CD4-positive, alpha-beta T cell treated with Interleukin-4 for 4 hours (primary cell): ENCODE results near the gene ART3.
A peak's percentile ranks its signal among the peaks of the same experiment; 100 is the strongest.

ENCODE experiments used
- DNase-seq: peaks from one replicate; pipeline ENCODE4 v3.0.0-alpha.2; 2020

The ART3 gene

DNA sequence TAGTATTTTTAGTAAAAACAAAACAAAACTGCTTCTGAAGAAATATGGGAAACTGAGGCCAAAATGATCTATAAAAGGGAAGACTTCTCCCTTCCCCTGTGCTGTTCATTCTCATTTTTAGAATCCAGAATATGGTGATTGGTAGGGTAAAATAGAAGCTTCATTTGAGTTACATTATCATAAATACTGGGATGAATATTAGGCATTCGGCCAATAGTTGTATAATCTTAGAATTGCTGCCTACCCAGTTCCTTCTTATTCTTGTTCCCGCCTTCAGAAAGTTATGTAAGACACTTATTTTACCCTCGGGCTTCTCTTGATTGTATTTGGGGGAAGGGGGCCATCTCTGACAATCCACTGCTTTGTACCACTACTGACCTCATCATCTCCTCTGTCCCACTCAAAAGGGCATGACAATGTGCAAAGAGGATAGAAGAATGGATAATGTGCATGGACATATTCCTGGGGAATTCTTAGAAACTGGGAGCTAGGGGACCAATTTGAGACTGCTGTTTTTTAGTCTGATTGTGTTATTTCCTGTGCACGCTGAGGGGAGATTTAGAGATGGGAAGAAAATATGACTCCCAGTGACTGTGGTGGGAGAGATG, 588 bp downstream of the ART3 start:
- no peak for DNase-seq

DNA sequence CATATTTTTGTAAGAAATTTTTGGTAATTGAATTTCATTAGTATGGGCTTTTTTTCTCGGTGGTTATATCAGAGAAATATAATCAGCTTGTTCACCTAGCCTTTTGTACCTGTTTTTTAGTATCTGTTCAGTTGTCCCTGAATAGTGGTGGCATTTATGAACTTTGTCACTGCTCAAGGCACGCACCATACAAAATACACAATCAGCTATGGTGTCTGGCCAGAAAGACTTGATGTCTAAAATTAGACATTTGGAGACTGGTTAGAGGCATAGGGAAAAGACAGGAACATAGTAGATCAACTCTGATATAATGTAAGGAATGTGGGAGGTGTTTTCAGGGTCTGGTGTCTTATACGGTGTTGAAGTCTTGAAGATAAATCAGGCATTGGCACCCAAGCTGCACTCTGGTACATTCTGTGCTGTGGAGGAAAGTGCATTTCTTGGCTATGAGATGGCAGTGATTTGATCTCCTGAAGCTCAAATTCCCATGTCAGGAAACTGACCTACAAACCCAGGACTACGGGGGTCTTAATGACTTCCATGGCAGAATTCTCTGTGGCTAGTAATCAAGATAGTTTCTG, 3.6 kb downstream of the ART3 start:
- DNase-seq: no peak

DNA sequence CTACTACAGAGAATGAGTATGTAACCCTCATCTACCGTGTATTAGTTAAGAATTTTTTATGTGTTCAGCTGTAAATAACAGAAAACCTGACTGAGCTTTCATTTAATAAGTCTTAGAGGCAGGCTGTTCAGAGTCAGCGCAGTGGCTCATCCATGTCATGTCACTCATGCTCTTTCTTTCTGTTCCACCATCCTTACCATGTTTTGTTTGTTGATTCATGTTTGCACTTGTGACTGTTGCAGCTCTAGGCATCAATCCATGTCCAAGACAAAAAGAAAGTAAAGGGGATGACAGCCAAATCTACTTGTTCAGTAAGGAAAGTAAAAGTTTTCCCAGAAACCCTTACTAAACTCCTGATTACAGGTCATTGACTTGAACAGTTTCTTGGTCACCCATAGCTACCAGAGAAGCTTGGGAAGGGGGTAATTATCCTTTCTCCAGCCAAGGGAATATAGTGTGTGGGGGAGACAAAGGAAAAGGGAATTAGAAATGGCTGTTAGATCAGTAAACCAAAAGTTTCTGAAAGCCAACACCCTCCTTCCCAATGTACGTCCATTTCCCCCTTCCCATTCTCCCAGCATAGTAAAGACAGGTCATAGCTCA, 9.0 kb downstream of the ART3 start:
- no peak for DNase-seq

- no peak for DNase-seq
These were observed 10.0 kb downstream of the ART3 start for GRCh38 chr4:76084542-76084941.

GRCh38 chr4:76087007-76087769, 12.7 kb downstream of the ART3 start:
- no peak for DNase-seq

- no peak for DNase-seq
These were observed 14.2 kb downstream of the ART3 start for GRCh38 chr4:76088719-76089118.

- DNase-seq: peak; percentile 31
These were observed 15.8 kb downstream of the ART3 start for GRCh38 chr4:76090241-76090691.

- DNase-seq: no peak
These were observed 16.5 kb downstream of the ART3 start for GRCh38 chr4:76091052-76091451.

DNA sequence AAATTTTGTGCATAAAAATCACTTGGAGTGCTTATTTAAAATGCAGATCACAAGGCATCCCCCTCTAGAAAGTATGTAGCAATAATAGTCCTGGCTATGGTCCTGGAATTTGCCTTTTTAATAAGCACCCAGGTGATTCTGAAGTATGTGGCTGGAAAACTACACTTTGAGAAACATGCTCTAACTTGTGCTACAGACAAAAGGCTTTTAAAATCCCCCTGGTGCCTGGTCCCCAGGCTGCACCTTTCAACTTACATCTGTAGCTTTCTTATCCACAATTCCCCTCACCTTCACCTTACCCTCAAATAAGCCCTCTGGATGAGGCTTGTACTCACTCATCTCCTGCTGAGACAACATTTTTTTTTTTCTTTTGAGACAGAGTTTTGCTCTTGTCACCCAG, 21.1 kb downstream of the ART3 start:
- DNase-seq: no peak

GRCh38 chr4:76096076-76096475, 21.6 kb downstream of the ART3 start:
- DNase-seq: no peak

- no peak for DNase-seq
These were observed 31.1 kb downstream of the ART3 start for GRCh38 chr4:76105652-76106051.

DNA sequence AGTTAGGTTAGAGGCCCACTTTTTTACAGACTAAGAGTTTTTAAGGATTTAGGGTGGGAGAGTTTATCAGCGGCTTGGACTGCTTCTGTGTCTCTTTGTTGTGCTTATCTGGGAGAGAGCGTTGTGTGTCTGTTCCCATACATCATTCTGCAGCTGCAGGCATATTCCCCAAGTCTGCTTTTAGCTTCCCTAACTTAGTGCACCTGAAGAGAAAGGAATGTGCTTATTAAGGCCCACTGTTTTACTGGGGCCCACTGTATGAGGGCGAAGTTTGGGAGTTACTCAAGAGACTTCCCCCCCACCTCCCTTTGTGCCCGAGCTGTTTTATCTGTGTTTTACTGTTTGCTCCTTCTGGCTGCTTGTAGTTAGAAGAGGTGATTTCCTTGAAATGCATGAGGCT, 31.9 kb downstream of the ART3 start:
- DNase-seq: no peak

DNA sequence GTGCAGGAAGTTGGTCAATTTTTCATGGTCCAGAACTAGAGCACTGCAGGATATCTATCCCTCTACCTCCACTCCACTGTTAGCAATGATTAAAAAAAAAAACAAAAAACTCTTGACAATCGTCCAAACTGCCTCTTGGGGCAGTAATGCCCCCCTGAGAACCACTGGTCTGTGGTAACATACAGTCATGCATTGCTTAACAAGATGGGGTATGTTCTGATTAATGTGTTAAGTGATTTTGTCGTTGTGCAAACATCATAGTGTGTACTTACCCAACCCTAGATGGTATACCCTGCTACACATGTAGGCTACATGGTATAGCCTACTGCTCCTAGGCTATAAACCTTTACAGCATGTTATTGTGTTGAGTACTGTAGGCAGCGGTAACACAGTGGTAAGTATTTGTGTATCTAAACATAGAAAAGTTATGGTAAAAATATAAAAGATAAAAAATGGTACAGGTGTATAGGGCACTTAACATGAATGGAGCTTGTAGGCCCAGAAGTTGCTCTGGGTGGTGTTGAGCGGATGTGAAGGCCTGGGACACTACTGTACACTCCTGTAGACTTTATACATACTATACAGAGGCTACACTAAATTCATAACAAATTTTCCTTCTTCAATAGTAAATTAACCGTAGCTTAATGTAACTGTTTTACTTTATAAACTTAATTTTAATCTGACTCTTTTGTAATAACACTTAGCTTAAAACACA, 34.1 kb downstream of the ART3 start:
- no peak for DNase-seq

- no peak for DNase-seq
These were observed 42.3 kb downstream of the ART3 start for GRCh38 chr4:76116821-76117220.

- DNase-seq: no peak
These were observed 43.0 kb downstream of the ART3 start for GRCh38 chr4:76117536-76117935.

DNA sequence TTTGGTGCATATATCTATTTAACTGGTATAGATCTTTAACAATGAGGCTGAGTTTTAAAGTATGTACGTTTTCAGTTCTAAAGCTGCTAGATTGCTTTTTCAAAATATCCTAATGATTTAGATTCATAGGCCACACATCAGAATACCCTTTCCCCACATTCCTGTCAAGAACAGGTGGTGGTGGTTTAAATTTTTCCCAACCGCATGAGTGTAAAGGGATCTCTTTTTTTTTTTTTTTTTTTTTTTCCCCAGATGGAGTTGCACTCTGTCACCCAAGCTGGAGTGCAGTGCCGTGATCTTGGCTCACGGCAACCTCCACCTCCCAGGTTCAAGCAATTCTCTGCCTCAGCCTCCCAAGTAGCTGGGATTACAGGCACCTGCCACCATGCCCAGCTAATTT, 45.7 kb downstream of the ART3 start:
- DNase-seq: no peak

DNA sequence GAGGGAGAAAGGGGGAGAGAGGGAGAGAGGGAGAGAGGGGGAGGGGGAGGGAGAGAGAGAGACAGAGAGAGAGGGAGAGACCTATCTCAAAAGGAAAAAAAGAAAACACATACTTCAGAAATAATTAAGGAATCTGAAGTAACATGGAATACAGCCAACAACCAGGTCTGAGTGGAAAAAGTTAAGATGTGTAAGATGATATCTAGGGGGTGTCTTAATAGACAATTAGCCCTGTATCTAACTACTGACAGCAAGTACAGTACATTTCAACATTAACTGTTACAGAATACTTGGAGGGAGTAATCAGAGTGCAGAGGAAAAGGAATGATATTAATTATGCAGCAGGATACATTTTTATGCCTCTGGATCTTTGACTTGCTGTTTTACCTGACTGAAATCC, 51.3 kb downstream of the ART3 start:
- no peak for DNase-seq

GRCh38 chr4:76127754-76128153, 53.2 kb downstream of the ART3 start:
- no peak for DNase-seq

DNA sequence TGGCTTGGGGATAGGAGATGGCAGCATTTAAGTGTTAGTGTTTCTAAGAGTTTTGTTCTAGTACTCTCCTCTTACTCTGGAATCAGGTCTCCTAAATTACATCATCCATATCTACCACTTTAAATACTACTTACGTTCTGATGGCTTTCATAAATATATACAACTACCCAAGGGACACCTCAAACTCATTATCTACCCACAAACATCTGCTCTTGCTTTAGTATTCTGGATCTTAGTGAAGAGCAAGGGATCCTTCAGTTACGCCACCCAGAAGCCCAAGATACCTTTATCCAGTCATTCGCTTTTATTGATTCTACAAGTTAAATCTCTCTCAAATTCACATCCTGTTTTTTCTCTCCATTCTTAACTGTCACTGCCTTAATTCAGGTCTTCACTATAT, 66.7 kb downstream of the ART3 start:
- no peak for DNase-seq

- no peak for DNase-seq
These were observed 70.0 kb downstream of the ART3 start for GRCh38 chr4:76144546-76144945.

DNA sequence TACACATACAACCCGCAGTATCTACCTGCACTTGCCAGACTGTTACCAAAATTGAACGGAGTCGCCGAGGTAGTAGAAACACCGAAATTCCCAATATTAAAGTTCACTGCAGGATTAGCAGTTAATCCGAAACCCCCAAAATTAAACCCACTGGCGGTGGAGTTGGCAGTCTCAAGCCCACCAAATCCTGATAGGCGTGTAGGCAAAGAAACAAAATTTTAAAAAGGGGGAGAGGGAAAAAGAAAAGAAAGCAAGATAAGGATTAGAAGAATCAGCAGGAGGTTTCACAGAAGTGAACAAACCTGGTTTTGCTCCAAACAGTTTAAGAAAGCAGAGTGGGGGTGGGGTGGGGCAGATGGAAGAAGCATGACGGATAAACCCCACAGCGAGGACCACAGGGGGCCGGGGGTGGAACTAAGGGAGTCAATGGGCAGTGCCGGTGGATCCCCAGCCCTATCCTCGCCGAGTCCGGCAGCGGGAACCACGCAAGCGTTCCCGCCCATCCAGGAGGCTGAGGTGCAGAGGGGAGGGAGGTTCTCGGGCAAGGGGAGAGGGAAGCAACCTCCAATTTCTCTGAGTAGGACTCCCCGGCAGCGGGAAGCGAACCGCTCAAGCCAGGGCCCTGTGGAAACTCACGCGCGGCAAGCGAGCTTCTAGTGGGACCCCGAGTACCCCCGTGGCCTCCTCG, 73.1 kb downstream of the ART3 start:
- peak; percentile 17 for DNase-seq

DNA sequence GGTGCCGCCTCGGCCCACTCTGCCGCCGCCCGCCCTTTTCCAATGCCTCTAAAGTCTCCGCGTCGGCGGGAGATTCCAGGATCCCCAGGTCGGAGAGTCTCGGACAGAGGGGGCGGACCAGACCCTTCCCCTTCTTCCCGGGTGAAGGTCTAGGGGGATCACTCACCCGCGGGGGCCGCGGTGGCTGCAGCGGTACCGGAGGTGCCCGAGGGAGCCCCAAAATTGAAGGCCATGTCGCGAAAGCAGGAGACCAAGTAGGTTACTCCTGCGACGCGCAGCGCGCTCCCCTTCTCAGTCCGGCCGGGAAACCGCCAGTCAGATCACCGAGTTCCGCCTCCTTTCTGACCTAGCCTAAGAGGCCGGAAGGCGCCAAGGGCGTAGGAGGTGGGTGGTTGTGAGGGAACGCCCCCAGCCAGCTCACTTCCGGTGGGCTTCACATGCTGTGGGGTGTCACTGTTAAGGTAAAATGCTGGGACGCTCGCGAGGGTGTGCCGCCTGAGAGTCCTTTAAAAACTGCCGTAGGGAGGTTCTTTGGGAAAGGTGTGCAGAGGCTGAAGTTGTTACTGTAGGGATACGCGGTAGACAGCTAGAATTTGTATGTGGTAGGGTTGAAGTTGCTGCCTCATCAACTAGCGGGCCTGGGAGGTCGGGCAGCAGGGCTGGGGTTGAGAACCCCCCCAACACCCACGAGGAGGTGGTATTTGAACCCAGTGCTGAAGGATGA, 73.8 kb downstream of the ART3 start, which contains the start of gene NUP54:
Gene NUP54, minus strand, starts transcription at position 256 of the 724 bp plus-strand sequence. Its CDS starts 23 bp downstream, at position 233.
- peak; percentile 96 for DNase-seq
